Panc1 (cell line): Measurements from ENCODE around the gene ATL2. TPM values are rescaled to one million over a fixed set of nuclear protein-coding genes. Genes with fewer than 3 reads are reported as not detected.

Experiments
- ATAC-seq: fragments of 200-7000 bp; cut with Tn5 transposase; 2 replicates; pipeline ENCODE4 v1.9.1; 2020; ENCODE audit warnings: mild to moderate bottlenecking, moderate library complexity
- BruUV-seq: library from RNA; stranded (reverse); fragments of 400-500 nt; replicated peaks from 2 replicates; lab custom pipeline; 2021; lab: Mats Ljungman, UMichigan
- CTCF ChIA-PET: fragments of 300-600 bp; sonication (Branson Sonifier 250); formaldehyde crosslinking; loops from one replicate; lab custom pipeline; 2022; ENCODE audit warnings: antibody characterized with exemption; lab: Charles Lee
- POLR2A ChIA-PET: fragments of 300-600 bp; sonication (Branson Sonifier 250); formaldehyde crosslinking; loops from one replicate; lab custom pipeline; 2022; ENCODE audit warnings: antibody characterized with exemption; lab: Charles Lee
- DNase-seq: peaks from one replicate; pipeline ENCODE4 v3.0.0-alpha.2; 2010; ENCODE audit warnings: low read depth, low spot score
- H3K27ac ChIP-seq: 2 replicates; pipeline ENCODE4 v1.5.1; 2011; ENCODE audit warnings: mild to moderate bottlenecking, low read length, inconsistent platforms
- H3K27me3 ChIP-seq: fragments of 200-500 bp; sonication (Bioruptor generic); 2 replicates; pipeline ENCODE4 v1.6.0; 2014; ENCODE audit warnings: low read length, inconsistent platforms; ENCODE audit not compliant: control insufficient read depth, insufficient read depth
- H3K36me3 ChIP-seq: fragments of 200-500 bp; sonication (Bioruptor generic); 2 replicates; pipeline ENCODE4 v1.5.1; 2014; ENCODE audit warnings: inconsistent platforms, mild to moderate bottlenecking, low read length, moderate library complexity; ENCODE audit not compliant: control insufficient read depth, insufficient read depth
- H3K4me1 ChIP-seq: 2 replicates; pipeline ENCODE4 v1.5.1; 2011; ENCODE audit warnings: inconsistent platforms, mild to moderate bottlenecking, low read length, moderate library complexity; ENCODE audit not compliant: control insufficient read depth, insufficient read depth
- H3K4me3 ChIP-seq, 2 experiments: 2 replicates each; pipeline ENCODE4 v1.5.1; 2011 to 2012; ENCODE audit warnings: low read depth in 2 of 2, low read length in 2 of 2, mild to moderate bottlenecking in 2 of 2, inconsistent platforms in 1 of 2, moderate library complexity in 1 of 2
- H3K9me3 ChIP-seq: fragments of 200-500 bp; sonication (Bioruptor generic); 2 replicates; pipeline ENCODE4 v1.5.1; 2014; ENCODE audit warnings: low read depth, mild to moderate bottlenecking, inconsistent platforms, low read length, moderate library complexity; ENCODE audit not compliant: control insufficient read depth, insufficient read depth
- CTCF ChIP-seq: fragments of 450-650 bp; IDR thresholded peaks from 2 replicates; pipeline ENCODE4 v1.5.1; 2017; ENCODE audit warnings: mild to moderate bottlenecking
- POLR2AphosphoS5 ChIP-seq: IDR thresholded peaks from 2 replicates; pipeline ENCODE4 v1.6.1; 2012; ENCODE audit warnings: mild to moderate bottlenecking, low read depth, low read length, moderate library complexity
- REST ChIP-seq, 2 experiments: IDR thresholded peaks; 2 replicates each; pipeline ENCODE4 v1.6.1; 2011 to 2012; ENCODE audit warnings: low read depth in 2 of 2, control low read depth in 1 of 2, low read length in 1 of 2, mild to moderate bottlenecking in 1 of 2, moderate library complexity in 1 of 2; ENCODE audit not compliant: insufficient read depth in 1 of 2
- SIN3A ChIP-seq: IDR thresholded peaks from 2 replicates; pipeline ENCODE4 v1.6.1; 2012; ENCODE audit warnings: low read depth, mild to moderate bottlenecking, low read length, moderate library complexity, borderline replicate concordance; ENCODE audit not compliant: insufficient read depth
- TCF7L2 ChIP-seq: IDR thresholded peaks from 2 replicates; pipeline ENCODE4 v1.6.1; 2011; ENCODE audit warnings: mild to moderate bottlenecking, low read depth, low read length, inconsistent platforms
- in situ Hi-C: cut with HindIII; loops from 2 replicates; pipeline ENCODE4 v1.10.0; 2016; ENCODE audit warnings: low sequenced_read_pairs, low pct_unique_long_range_greater_than_20kb
- intact Hi-C: fragments of 100-400 bp; cut with micrococcal nuclease; formaldehyde crosslinking; loops from one replicate; pipeline ENCODE4 v1.10.0; 2022; ENCODE audit not compliant: unreplicated experiment
- total RNA-seq: library from RNA; stranded (reverse); gene quantifications from one replicate; pipeline ENCODE4 v1.2.1, GENCODE V29; 2021; ENCODE audit not compliant: unreplicated experiment

ATL2 gene
- total RNA-seq, 1 experiment from 2014 or later, result 78.7 TPM

GRCh38 chr2:38386821-38387220, 9.7 kb upstream of the ATL2 start:
- Histone ChIP-seq H3K36me3 (no peaks in the 10 kb centered on the region), H3K4me3 (no peak overlapping the region), H3K27me3 (no peaks in the 10 kb centered on the region), H3K9me3 (no peaks in the 10 kb centered on the region), H3K27ac (no peak overlapping the region), H3K4me1 (no peaks in the 10 kb centered on the region)
- ChIA-PET POLR2A (no interaction called here), CTCF (interaction anchor here (0.6 kb wide), 1 partner anchor 13 kb away, joined by 5 read pairs; no protein-coding TSS in a partner anchor)
- BruUV-seq, result no TSS peak
- ATAC-seq (peak; percentile 15; the same call in 1 of the 2 replicates), DNase-seq (no peak)
- in situ Hi-C loops, result no loop called here
- intact Hi-C loops, result no loop called here
- TF ChIP-seq CTCF (no peak), TCF7L2 (no peak), POLR2AphosphoS5 (no peak), SIN3A (no peak), REST (IDR thresholded peaks at IDR 0.05; ENCODE audit: insufficient read depth in 1 of 2, low read depth in 2 of 2, low read length in 1 of 2) (no peak)

GRCh38 chr2:38386377-38386776, 9.3 kb upstream of the ATL2 start:
- TF ChIP-seq CTCF, result no peak
- TF ChIP-seq POLR2AphosphoS5, result no peak
- TF ChIP-seq SIN3A, result no peak
- no peak for TF ChIP-seq TCF7L2
- no peak for TF ChIP-seq REST (IDR thresholded peaks at IDR 0.05; ENCODE audit: insufficient read depth in 1 of 2, low read depth in 2 of 2, low read length in 1 of 2)
- no peaks in the 10 kb centered on the region for H3K36me3 ChIP-seq
- H3K27ac ChIP-seq, result no peak overlapping the region
- no peak overlapping the region for H3K4me3 ChIP-seq
- CTCF ChIA-PET, result interaction anchor here (0.6 kb wide), 1 partner anchor 13 kb away, joined by 5 read pairs; no protein-coding TSS in a partner anchor
- intact Hi-C loops, result no loop called here
- POLR2A ChIA-PET, result no interaction called here
- ATAC-seq (peak; percentile 74), DNase-seq (no peak)
- no peaks in the 10 kb centered on the region for H3K4me1 ChIP-seq
- BruUV-seq, result no TSS peak
- no peaks in the 10 kb centered on the region for H3K9me3 ChIP-seq
- no peaks in the 10 kb centered on the region for H3K27me3 ChIP-seq
- in situ Hi-C loops, result no loop called here
